Stimulated activated naive CD8-positive, alpha-beta T cell treated with anti-CD3 and anti-CD28 coated beads, Interleukin-15, Interleukin-2, amounts not matched to agents 100 U/mL and 50 U/mL, for 24 hours (primary cell): Measurements from ENCODE around the gene ZNF799.
A peak's percentile ranks its signal among the peaks of the same experiment; 100 is the strongest.
"Not testable (repeated sequence)": the region's sequence is repeated elsewhere in the genome, so short reads cannot be mapped to it uniquely, and the experiment has no call there.

ENCODE experiments used
- ATAC-seq: fragments of 150-1000 bp; cut with Tn5 transposase; one replicate; pipeline ENCODE4 v1.10.0; 2021
- DNase-seq: peaks from one replicate; pipeline ENCODE4 v3.0.0; 2021

ZNF799 gene

GRCh38 chr19:12400633-12401502 lies at the start of gene ZNF799:
ZNF799 (minus strand) TSS chr19:12401271; CDS start chr19:12401070, 201 bp downstream.
- ATAC-seq: peak; percentile 97

GRCh38 chr19:12450844-12451243 lies 49.8 kb upstream of the ZNF799 start:
- DNase-seq (no peak), ATAC-seq (no peak)

More at GRCh38 chr19:12400633-12401502, at the start of gene ZNF799:
- DNase-seq: peak; percentile 90

- ATAC-seq: no peak
- DNase-seq: no peak
Observed at GRCh38 chr19:12448808-12449207, 47.7 kb upstream of the ZNF799 start.

- DNase-seq: peak; percentile 98
- ATAC-seq: peak; percentile 100
Observed at GRCh38 chr19:12440541-12441316, 39.7 kb upstream of the ZNF799 start, which contains the start of gene ZNF443. ZNF443 (minus strand) TSS chr19:12441021; CDS start chr19:12440914, 107 bp downstream.

- ATAC-seq (peak; percentile 21), DNase-seq (peak; percentile 68)
Observed at GRCh38 chr19:12439686-12440540, 38.8 kb upstream of the ZNF799 start.

- not testable (repeated sequence) for DNase-seq, ATAC-seq
Observed at GRCh38 chr19:12430726-12431299, 29.7 kb upstream of the ZNF799 start.

GRCh38 chr19:12425888-12426274 lies 24.8 kb upstream of the ZNF799 start:
- ATAC-seq (no peak), DNase-seq (no peak)

- DNase-seq: no peak
- ATAC-seq: no peak
Observed at GRCh38 chr19:12425236-12425887, 24.3 kb upstream of the ZNF799 start.

GRCh38 chr19:12417273-12417672 lies 16.2 kb upstream of the ZNF799 start:
- not testable (repeated sequence) for DNase-seq, ATAC-seq

- ATAC-seq: no peak
- DNase-seq: no peak
Observed at GRCh38 chr19:12411893-12412292, 10.8 kb upstream of the ZNF799 start.

- peak; percentile 47 for DNase-seq
- peak; percentile 44 for ATAC-seq
Observed at GRCh38 chr19:12399901-12400632, 1.0 kb downstream of the ZNF799 start.

- ATAC-seq, DNase-seq: not testable (repeated sequence)
Observed at GRCh38 chr19:12391148-12391547, 9.9 kb downstream of the ZNF799 start.

GRCh38 chr19:12386365-12386764 lies 14.7 kb downstream of the ZNF799 start:
- not testable (repeated sequence) for ATAC-seq, DNase-seq

GRCh38 chr19:12380444-12380737 lies 20.7 kb downstream of the ZNF799 start:
- DNase-seq (no peak), ATAC-seq (no peak)

GRCh38 chr19:12379732-12380443 lies 21.2 kb downstream of the ZNF799 start:
- no peak for ATAC-seq
- no peak for DNase-seq

GRCh38 chr19:12374026-12374425 lies 27.0 kb downstream of the ZNF799 start:
- DNase-seq (no peak), ATAC-seq (no peak)

GRCh38 chr19:12365236-12366162 lies 35.6 kb downstream of the ZNF799 start, which contains the start of gene ZNF442:
ZNF442 (minus strand) TSS chr19:12365683; CDS start chr19:12363631, 2,052 bp downstream.
- DNase-seq (peak; percentile 89), ATAC-seq (peak; percentile 99)
